SK-N-SH (cell line): ENCODE results near the gene JCHAIN.

ENCODE experiments used
- CHD2 ChIP-seq: fragments of 150-350 bp; IDR thresholded peaks from 2 replicates; pipeline ENCODE4 v1.6.1; 2018; ENCODE audit warnings: low read length; ENCODE audit not compliant: partially characterized antibody
- EP300 ChIP-seq, 2 experiments: IDR thresholded peaks; 2 replicates each; pipeline versions ENCODE4 v1.4.0 to v1.6.1; 2012; ENCODE audit warnings: borderline replicate concordance in 1 of 2, low read depth in 1 of 2, low read length in 1 of 2
- FOSL2 ChIP-seq: IDR thresholded peaks from 2 replicates; pipeline ENCODE4 v1.4.0; 2012; ENCODE audit warnings: low read depth, mild to moderate bottlenecking, moderate library complexity, borderline replicate concordance
- RAD21 ChIP-seq: IDR thresholded peaks from 2 replicates; pipeline ENCODE4 v1.6.1; 2012; ENCODE audit warnings: mild to moderate bottlenecking, low read length
- RCOR1 ChIP-seq: fragments of 150-350 bp; IDR thresholded peaks from 2 replicates; pipeline ENCODE4 v1.6.1; 2017; ENCODE audit warnings: antibody characterized with exemption, low read length
- RFX5 ChIP-seq: IDR thresholded peaks from 2 replicates; pipeline ENCODE4 v1.6.1; 2012; ENCODE audit warnings: mild to moderate bottlenecking, improper control_type of control experiment, low read length
- TAF1 ChIP-seq: IDR thresholded peaks from 2 replicates; pipeline ENCODE4 v1.6.1; 2012; ENCODE audit warnings: low read depth, mild to moderate bottlenecking, low read length, moderate library complexity, borderline replicate concordance
- ZBTB33 ChIP-seq: IDR thresholded peaks from 2 replicates; pipeline ENCODE4 v1.4.0; 2012; ENCODE audit warnings: low read depth, borderline replicate concordance
- TF ChIP-seq, protein P1 (sequence below): fragments of 200-600 bp; sonication (generic); IDR thresholded peaks from 2 replicates; pipeline ENCODE4 v1.6.1; 2017; ENCODE audit warnings: antibody characterized with exemption, mild to moderate bottlenecking, moderate library complexity
- TF ChIP-seq, protein P2 (sequence below): IDR thresholded peaks from 2 replicates; pipeline ENCODE4 v1.6.1; 2012; ENCODE audit warnings: mild to moderate bottlenecking, low read depth, low read length, moderate library complexity

DNA sequence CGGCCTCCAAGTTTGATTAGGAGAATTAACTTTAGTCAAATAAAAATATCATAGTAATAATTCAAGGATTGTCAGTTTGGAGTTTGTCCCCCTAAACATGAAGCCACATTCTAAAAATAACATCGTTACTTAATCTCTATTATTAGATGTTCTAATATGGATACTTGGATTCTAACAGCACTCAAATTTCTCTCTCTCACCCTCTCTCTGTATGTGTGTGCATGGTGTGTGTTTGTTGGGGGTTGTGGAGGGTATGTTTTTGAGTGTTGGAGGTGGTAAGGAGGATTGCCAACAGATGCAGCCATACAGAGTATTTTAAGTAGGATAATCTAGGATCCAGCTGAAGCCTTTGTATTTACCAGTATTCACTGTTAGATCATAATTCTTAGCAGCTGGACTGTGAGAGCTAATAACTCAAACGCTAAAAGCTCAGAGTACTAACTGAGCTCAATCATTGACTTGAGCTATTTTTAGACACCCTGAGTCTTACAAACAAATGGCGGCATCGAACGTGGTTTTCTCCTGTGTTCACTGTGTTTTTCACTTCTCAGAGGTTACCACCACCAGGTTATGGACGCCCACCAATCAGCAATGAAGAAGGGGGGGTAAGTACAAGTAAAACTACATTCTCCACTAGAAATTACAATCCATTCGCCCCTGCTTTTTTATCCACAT is 28.9 kb downstream of the JCHAIN start:
- no peak for TF ChIP-seq RCOR1
- TF ChIP-seq, protein P1, sequence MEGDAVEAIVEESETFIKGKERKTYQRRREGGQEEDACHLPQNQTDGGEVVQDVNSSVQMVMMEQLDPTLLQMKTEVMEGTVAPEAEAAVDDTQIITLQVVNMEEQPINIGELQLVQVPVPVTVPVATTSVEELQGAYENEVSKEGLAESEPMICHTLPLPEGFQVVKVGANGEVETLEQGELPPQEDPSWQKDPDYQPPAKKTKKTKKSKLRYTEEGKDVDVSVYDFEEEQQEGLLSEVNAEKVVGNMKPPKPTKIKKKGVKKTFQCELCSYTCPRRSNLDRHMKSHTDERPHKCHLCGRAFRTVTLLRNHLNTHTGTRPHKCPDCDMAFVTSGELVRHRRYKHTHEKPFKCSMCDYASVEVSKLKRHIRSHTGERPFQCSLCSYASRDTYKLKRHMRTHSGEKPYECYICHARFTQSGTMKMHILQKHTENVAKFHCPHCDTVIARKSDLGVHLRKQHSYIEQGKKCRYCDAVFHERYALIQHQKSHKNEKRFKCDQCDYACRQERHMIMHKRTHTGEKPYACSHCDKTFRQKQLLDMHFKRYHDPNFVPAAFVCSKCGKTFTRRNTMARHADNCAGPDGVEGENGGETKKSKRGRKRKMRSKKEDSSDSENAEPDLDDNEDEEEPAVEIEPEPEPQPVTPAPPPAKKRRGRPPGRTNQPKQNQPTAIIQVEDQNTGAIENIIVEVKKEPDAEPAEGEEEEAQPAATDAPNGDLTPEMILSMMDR: no peak
- TF ChIP-seq CHD2: no peak
- no peak for TF ChIP-seq FOSL2
- TF ChIP-seq, protein P2, sequence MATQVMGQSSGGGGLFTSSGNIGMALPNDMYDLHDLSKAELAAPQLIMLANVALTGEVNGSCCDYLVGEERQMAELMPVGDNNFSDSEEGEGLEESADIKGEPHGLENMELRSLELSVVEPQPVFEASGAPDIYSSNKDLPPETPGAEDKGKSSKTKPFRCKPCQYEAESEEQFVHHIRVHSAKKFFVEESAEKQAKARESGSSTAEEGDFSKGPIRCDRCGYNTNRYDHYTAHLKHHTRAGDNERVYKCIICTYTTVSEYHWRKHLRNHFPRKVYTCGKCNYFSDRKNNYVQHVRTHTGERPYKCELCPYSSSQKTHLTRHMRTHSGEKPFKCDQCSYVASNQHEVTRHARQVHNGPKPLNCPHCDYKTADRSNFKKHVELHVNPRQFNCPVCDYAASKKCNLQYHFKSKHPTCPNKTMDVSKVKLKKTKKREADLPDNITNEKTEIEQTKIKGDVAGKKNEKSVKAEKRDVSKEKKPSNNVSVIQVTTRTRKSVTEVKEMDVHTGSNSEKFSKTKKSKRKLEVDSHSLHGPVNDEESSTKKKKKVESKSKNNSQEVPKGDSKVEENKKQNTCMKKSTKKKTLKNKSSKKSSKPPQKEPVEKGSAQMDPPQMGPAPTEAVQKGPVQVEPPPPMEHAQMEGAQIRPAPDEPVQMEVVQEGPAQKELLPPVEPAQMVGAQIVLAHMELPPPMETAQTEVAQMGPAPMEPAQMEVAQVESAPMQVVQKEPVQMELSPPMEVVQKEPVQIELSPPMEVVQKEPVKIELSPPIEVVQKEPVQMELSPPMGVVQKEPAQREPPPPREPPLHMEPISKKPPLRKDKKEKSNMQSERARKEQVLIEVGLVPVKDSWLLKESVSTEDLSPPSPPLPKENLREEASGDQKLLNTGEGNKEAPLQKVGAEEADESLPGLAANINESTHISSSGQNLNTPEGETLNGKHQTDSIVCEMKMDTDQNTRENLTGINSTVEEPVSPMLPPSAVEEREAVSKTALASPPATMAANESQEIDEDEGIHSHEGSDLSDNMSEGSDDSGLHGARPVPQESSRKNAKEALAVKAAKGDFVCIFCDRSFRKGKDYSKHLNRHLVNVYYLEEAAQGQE: no peak
- no peak for TF ChIP-seq RFX5
- no peak for TF ChIP-seq ZBTB33
- no peak for TF ChIP-seq EP300 (IDR thresholded peaks at IDR 0.05; ENCODE audit: borderline replicate concordance in 1 of 2, low read depth in 1 of 2, low read length in 1 of 2)
- TF ChIP-seq RAD21: no peak
- no peak for TF ChIP-seq TAF1
